Measurements from ENCODE around the gene MCAT. TPM values are rescaled to one million over a fixed set of nuclear protein-coding genes. Genes with fewer than 3 reads are reported as not detected.
"Not testable (repeated sequence)": the region's sequence is repeated elsewhere in the genome, so short reads cannot be mapped to it uniquely, and the experiment has no call there.

MCAT gene
- total RNA-seq, 1 donor from 2014 or later = 25.7 TPM

DNA sequence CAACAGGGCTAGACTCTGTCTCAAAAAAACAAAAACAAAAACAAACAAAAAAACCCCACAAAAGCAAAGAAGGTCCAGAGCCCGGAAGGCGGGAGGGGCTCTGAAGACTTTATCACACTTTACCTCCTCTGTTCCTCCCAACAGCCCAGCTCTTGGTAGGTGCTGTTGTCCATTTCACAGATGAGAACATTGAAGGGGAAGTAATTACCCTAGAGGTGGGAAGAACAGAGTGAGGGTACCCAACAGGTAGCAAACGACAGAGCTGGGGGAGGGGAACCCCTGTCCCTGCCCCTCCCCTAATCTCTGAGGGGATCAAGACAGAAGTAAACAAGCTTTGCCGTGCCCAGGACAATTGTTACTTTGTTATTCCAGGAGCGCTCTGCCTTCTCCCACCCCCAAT lies 33.7 kb downstream of the MCAT start:
- no peak overlapping the region for H3K27ac Mint-ChIP-seq (ENCODE audit: unreplicated experiment)
- peaks cover 57% of the 10 kb centered on the region for H3K27me3 Mint-ChIP-seq (ENCODE audit: low read depth)
- TF ChIP-seq CTCF (conservative IDR thresholded peaks at IDR 0.05) = no peak
- H3K36me3 Mint-ChIP-seq (ENCODE audit: low read depth) = no peaks in the 10 kb centered on the region
- no peaks in the 10 kb centered on the region for H3K9me3 Mint-ChIP-seq
- H3K4me3 Mint-ChIP-seq = peak overlapping the region; percentile 35
- H3K4me1 Mint-ChIP-seq = peaks cover 21% of the 10 kb centered on the region
- no peak for DNase-seq (ENCODE audit: low read depth, low spot score)

DNA sequence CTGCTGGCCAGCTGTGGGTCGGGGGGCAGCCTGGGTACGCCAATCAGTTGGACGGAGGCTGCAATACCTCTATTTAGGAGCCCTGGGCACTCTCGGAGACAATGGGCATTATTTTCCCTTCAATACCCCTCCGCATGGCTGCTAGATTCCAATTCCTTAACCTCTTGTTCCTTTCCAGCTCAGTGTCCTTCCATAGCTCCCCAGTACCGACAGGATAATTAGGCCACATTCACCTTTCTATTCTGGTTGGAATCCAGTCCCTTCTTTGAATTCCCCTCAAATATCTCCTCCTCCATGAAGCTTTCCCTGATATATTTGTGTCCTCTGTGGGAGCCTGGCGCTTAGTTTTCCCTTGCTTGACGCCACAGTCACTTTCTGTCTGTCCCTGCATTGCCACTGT lies 36.9 kb downstream of the MCAT start:
- no peak for DNase-seq (ENCODE audit: low read depth, low spot score)
- peaks cover 26% of the 10 kb centered on the region for H3K27me3 Mint-ChIP-seq (ENCODE audit: low read depth)
- peaks cover 31% of the 10 kb centered on the region for H3K4me1 Mint-ChIP-seq
- H3K4me3 Mint-ChIP-seq = no peak overlapping the region
- H3K27ac Mint-ChIP-seq (ENCODE audit: unreplicated experiment) = no peak overlapping the region
- no peaks in the 10 kb centered on the region for H3K36me3 Mint-ChIP-seq (ENCODE audit: low read depth)
- H3K9me3 Mint-ChIP-seq = no peaks in the 10 kb centered on the region
- no peak for TF ChIP-seq CTCF (conservative IDR thresholded peaks at IDR 0.05)

DNA sequence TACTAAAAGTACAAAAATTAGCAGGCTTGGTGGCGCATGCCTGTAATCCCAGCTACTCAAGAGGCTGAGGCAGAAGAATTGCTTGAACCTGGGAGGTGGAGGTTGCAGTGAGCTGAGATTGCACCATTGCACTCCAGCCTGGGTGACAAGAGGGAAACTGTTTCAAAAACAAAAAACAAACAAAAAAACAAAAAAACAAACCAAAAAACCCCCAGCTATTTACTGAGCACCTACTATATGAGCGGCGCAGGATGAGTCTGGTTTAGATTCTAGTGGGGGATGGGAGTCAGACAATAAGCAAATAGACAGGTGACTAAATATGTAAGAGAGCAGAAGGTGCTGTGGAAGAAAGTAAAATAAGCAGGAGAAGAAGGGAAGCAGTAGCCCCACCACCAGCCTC lies 38.2 kb downstream of the MCAT start:
- not testable (repeated sequence) for H3K27ac Mint-ChIP-seq (ENCODE audit: unreplicated experiment); H3K4me3 Mint-ChIP-seq; H3K9me3 Mint-ChIP-seq; DNase-seq (ENCODE audit: low read depth, low spot score); H3K36me3 Mint-ChIP-seq (ENCODE audit: low read depth)
- Mint-ChIP-seq H3K4me1 (peaks cover 32% of the 10 kb centered on the region), H3K27me3 (ENCODE audit: low read depth) (peaks cover 18% of the 10 kb centered on the region)

DNA sequence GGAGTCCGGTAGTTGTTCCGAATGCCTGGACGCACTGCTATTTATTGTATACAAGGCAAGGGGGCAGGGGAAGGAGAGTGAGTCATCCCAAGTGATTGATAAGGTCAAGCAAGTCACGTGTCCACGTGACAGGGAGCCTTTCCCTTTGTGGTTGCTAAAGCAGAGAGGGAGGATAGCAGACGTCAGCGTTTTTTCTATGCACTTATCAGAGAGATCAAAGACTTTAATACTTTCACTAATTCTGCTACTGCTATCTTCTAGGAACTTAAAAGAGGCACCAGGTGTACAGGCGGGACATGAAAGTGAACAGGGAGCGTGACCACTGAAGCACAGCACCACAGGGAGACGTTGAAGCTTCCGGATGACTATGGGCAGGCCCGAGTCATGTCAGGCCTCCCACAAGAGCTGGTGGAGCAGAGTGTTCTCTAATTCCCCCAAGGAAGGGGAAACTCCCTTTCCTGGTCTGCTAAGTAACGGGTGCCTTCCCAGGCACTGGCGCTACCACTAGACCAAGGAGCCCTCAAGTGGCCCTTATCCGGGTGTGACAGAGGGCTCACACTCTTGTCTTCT lies 39.1 kb downstream of the MCAT start:
- Mint-ChIP-seq H3K4me1 (peaks cover 32% of the 10 kb centered on the region), H3K4me3 (peak overlapping the region; percentile 29), H3K27ac (ENCODE audit: unreplicated experiment) (peak overlapping the region; percentile 98), H3K27me3 (ENCODE audit: low read depth) (peaks cover 12% of the 10 kb centered on the region)
- H3K36me3 Mint-ChIP-seq (ENCODE audit: low read depth); H3K9me3 Mint-ChIP-seq: not testable (repeated sequence)
- DNase-seq (ENCODE audit: low read depth, low spot score) = peak; percentile 40

- Mint-ChIP-seq H3K9me3 (peaks cover 1% of the 10 kb centered on the region), H3K4me1 (peaks cover 29% of the 10 kb centered on the region)
Measured at GRCh38 chr22:43101306-43101705, 41.9 kb downstream of the MCAT start.

DNA sequence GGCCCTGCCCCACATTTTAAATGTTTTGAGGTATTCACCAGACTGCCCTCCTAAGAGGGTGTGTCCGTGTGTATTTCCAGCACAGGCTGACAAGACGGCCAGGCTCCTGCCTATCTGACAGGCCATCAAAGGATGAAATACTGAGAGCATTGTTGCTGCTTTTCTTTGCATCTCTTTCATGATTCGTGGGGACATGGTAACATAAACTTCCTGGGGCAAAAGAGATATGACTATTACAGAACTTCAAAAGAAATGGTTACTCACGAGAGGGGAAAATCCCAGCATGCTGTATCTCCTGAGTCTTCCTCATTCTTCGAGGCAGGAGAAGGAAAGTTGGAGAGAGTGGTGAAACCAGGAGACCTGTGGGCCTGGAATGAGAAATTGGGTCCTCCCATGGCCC lies 43.0 kb downstream of the MCAT start:
- no peak overlapping the region for H3K27ac Mint-ChIP-seq (ENCODE audit: unreplicated experiment)
- peaks cover 5% of the 10 kb centered on the region for H3K9me3 Mint-ChIP-seq
- H3K27me3 Mint-ChIP-seq (ENCODE audit: low read depth) = no peaks in the 10 kb centered on the region
- no peak overlapping the region for H3K4me3 Mint-ChIP-seq
- no peak for TF ChIP-seq CTCF (conservative IDR thresholded peaks at IDR 0.05)
- peaks cover 32% of the 10 kb centered on the region for H3K4me1 Mint-ChIP-seq
- DNase-seq (ENCODE audit: low read depth, low spot score) = no peak
- peaks cover 5% of the 10 kb centered on the region for H3K36me3 Mint-ChIP-seq (ENCODE audit: low read depth)

More at GRCh38 chr22:43101306-43101705, 41.9 kb downstream of the MCAT start:
- no peaks in the 10 kb centered on the region for H3K27me3 Mint-ChIP-seq (ENCODE audit: low read depth)
- DNase-seq (ENCODE audit: low read depth, low spot score) = no peak
- H3K27ac Mint-ChIP-seq (ENCODE audit: unreplicated experiment) = no peak overlapping the region
- peaks cover 1% of the 10 kb centered on the region for H3K36me3 Mint-ChIP-seq (ENCODE audit: low read depth)
- no peak for TF ChIP-seq CTCF (conservative IDR thresholded peaks at IDR 0.05)
- H3K4me3 Mint-ChIP-seq = no peak overlapping the region
